ENCODE measurements around the gene CS.

The CS gene

DNA sequence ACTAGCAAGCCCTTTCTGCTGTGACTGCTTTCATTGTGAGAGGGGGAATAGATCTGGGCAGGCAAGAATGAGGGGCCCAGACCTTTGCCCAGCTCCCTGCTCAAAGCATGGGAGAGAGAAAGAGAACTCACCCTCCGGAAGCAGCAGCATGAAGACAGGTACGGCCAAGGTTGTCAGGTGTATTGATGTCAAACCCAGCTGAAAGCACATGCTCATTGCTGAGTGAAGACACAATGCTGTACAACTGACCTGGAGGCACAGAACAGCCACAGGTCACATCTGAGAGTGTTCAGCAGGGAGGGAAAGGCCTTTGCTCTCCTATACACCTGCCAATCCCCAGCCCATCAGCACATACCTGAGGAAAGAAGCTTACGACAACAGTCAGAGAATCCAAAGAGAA is 47.5 kb downstream of the CS start:
- 0 out of 2 replicates have a peak, but pooled peaks cover 4% of the 10 kb centered on the region for H3K4me1 ChIP-seq (ENCODE audit: control insufficient read depth, insufficient read depth, low read length)
- no peaks in the 10 kb centered on the region for H3K27me3 ChIP-seq (ENCODE audit: control insufficient read depth, insufficient read depth, low read length)
- WGBS (ENCODE audit: insufficient coverage, insufficient read length): no CpG with 5 or more reads among the region's 3 CpGs
- H3K36me3 ChIP-seq (ENCODE audit: control insufficient read depth, insufficient read depth, low read length): peaks cover 38% of the 10 kb centered on the region
- DNase-seq (ENCODE audit: low read depth, low spot score): no peak
- no peak overlapping the region for H3K27ac ChIP-seq (ENCODE audit: low read length)
- H3K9me3 ChIP-seq (ENCODE audit: control insufficient read depth, insufficient read depth, low read length): no peaks in the 10 kb centered on the region
- H3K4me3 ChIP-seq (ENCODE audit: low read length): no peak overlapping the region

- no peaks in the 10 kb centered on the region for H3K4me1 ChIP-seq (ENCODE audit: control insufficient read depth, insufficient read depth, low read length)
- no CpG with 5 or more reads among the region's 8 CpGs for WGBS (ENCODE audit: insufficient coverage, insufficient read length)
- H3K4me3 ChIP-seq (ENCODE audit: low read length): no peak overlapping the region
- DNase-seq (ENCODE audit: low read depth, low spot score): no peak
- no peak overlapping the region for H3K27ac ChIP-seq (ENCODE audit: low read length)
- no peaks in the 10 kb centered on the region for H3K27me3 ChIP-seq (ENCODE audit: control insufficient read depth, insufficient read depth, low read length)
- H3K36me3 ChIP-seq (ENCODE audit: control insufficient read depth, insufficient read depth, low read length): peaks cover 50% of the 10 kb centered on the region
- H3K9me3 ChIP-seq (ENCODE audit: control insufficient read depth, insufficient read depth, low read length): no peaks in the 10 kb centered on the region
Observed at GRCh38 chr12:56248711-56249110, 51.4 kb downstream of the CS start.

DNA sequence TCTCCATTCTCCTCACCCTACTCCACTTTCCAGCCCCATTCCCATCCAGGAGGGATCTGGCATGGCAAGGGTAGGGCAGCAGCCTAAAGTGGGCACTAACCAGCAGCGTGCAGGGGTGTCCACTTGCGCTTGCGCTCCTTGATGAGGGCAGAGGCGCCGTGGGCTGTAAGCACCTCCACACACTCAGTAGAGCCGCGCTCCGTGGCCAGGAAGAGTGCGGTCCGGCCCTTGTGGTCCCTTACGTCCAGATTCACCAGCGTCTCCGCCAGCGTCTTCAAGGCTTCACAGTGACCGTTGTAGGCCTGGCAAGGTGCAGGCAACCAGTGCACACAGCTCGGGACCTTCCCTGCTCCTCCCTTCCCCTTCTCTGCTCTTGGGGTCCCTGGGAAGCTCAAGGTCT is 52.2 kb downstream of the CS start:
- no peaks in the 10 kb centered on the region for H3K4me1 ChIP-seq (ENCODE audit: control insufficient read depth, insufficient read depth, low read length)
- peaks cover 54% of the 10 kb centered on the region for H3K36me3 ChIP-seq (ENCODE audit: control insufficient read depth, insufficient read depth, low read length)
- WGBS (ENCODE audit: insufficient coverage, insufficient read length): no CpG with 5 or more reads among the region's 16 CpGs

GRCh38 chr12:56244494-56244893 is 55.6 kb downstream of the CS start:
- Histone ChIP-seq H3K9me3 (ENCODE audit: control insufficient read depth, insufficient read depth, low read length) (no peaks in the 10 kb centered on the region), H3K36me3 (ENCODE audit: control insufficient read depth, insufficient read depth, low read length) (peaks cover 52% of the 10 kb centered on the region), H3K4me3 (ENCODE audit: low read length) (no peak overlapping the region), H3K4me1 (ENCODE audit: control insufficient read depth, insufficient read depth, low read length) (no peaks in the 10 kb centered on the region), H3K27ac (ENCODE audit: low read length) (no peak overlapping the region), H3K27me3 (ENCODE audit: control insufficient read depth, insufficient read depth, low read length) (no peaks in the 10 kb centered on the region)
- no CpG with 5 or more reads among the region's 14 CpGs for WGBS (ENCODE audit: insufficient coverage, insufficient read length)
- no peak for DNase-seq (ENCODE audit: low read depth, low spot score)

More for the DNA sequence above, 52.2 kb downstream of the CS start:
- Histone ChIP-seq H3K9me3 (ENCODE audit: control insufficient read depth, insufficient read depth, low read length) (no peaks in the 10 kb centered on the region), H3K4me3 (ENCODE audit: low read length) (no peak overlapping the region), H3K27ac (ENCODE audit: low read length) (no peak overlapping the region), H3K27me3 (ENCODE audit: control insufficient read depth, insufficient read depth, low read length) (no peaks in the 10 kb centered on the region)
- no peak for DNase-seq (ENCODE audit: low read depth, low spot score)

- H3K4me1 ChIP-seq (ENCODE audit: control insufficient read depth, insufficient read depth, low read length): no peaks in the 10 kb centered on the region
- DNase-seq (ENCODE audit: low read depth, low spot score): no peak
- no peak overlapping the region for H3K27ac ChIP-seq (ENCODE audit: low read length)
- H3K27me3 ChIP-seq (ENCODE audit: control insufficient read depth, insufficient read depth, low read length): no peaks in the 10 kb centered on the region
- WGBS (ENCODE audit: insufficient coverage, insufficient read length): no CpG with 5 or more reads among the region's 3 CpGs
- no peaks in the 10 kb centered on the region for H3K9me3 ChIP-seq (ENCODE audit: control insufficient read depth, insufficient read depth, low read length)
- H3K4me3 ChIP-seq (ENCODE audit: low read length): no peak overlapping the region
- H3K36me3 ChIP-seq (ENCODE audit: control insufficient read depth, insufficient read depth, low read length): peaks cover 49% of the 10 kb centered on the region
Observed at GRCh38 chr12:56243731-56244181, 56.4 kb downstream of the CS start.

DNA sequence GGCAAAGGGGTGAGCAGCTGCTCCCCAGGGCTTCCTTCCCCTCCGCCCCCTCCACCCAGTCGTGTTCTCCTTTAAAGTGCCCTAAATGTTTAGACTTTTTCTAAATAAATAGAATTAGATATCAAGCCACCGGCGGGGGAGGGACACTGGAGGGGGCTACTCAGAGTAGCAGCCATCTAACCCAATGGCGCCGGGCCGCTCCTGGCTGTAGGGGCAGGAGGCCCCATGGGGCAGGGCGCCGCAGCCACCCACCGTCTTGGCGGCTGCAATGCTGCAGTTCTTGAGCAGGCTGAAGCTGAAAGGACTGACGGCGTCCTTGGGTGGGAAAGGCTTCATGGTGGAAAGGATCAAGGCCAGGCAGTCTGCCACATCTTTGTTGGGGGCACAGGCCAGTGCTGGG is 57.1 kb downstream of the CS start:
- WGBS (ENCODE audit: insufficient coverage, insufficient read length): no CpG with 5 or more reads among the region's 13 CpGs
- Histone ChIP-seq H3K4me1 (ENCODE audit: control insufficient read depth, insufficient read depth, low read length) (0 out of 2 replicates have a peak, but pooled peaks cover 1% of the 10 kb centered on the region), H3K36me3 (ENCODE audit: control insufficient read depth, insufficient read depth, low read length) (peaks cover 43% of the 10 kb centered on the region)

GRCh38 chr12:56241424-56242303 is 58.5 kb downstream of the CS start:
- Histone ChIP-seq H3K27me3 (ENCODE audit: control insufficient read depth, insufficient read depth, low read length) (no peaks in the 10 kb centered on the region), H3K27ac (ENCODE audit: low read length) (no peak overlapping the region), H3K36me3 (ENCODE audit: control insufficient read depth, insufficient read depth, low read length) (peaks cover 35% of the 10 kb centered on the region), H3K4me1 (ENCODE audit: control insufficient read depth, insufficient read depth, low read length) (0 out of 2 replicates have a peak, but pooled peaks cover 1% of the 10 kb centered on the region), H3K9me3 (ENCODE audit: control insufficient read depth, insufficient read depth, low read length) (no peaks in the 10 kb centered on the region), H3K4me3 (ENCODE audit: low read length) (no peak overlapping the region)
- WGBS (ENCODE audit: insufficient coverage, insufficient read length): no CpG with 5 or more reads among the region's 9 CpGs
- DNase-seq (ENCODE audit: low read depth, low spot score): no peak

More for the DNA sequence above, 57.1 kb downstream of the CS start:
- H3K9me3 ChIP-seq (ENCODE audit: control insufficient read depth, insufficient read depth, low read length): no peaks in the 10 kb centered on the region
- H3K4me3 ChIP-seq (ENCODE audit: low read length): no peak overlapping the region
- no peaks in the 10 kb centered on the region for H3K27me3 ChIP-seq (ENCODE audit: control insufficient read depth, insufficient read depth, low read length)
- DNase-seq (ENCODE audit: low read depth, low spot score): no peak
- no peak overlapping the region for H3K27ac ChIP-seq (ENCODE audit: low read length)

GRCh38 chr12:56237552-56237951 is 62.6 kb downstream of the CS start:
- DNase-seq (ENCODE audit: low read depth, low spot score): no peak
- Histone ChIP-seq H3K4me1 (ENCODE audit: control insufficient read depth, insufficient read depth, low read length) (0 out of 2 replicates have a peak, but pooled peaks cover 1% of the 10 kb centered on the region), H3K36me3 (ENCODE audit: control insufficient read depth, insufficient read depth, low read length) (peaks cover 9% of the 10 kb centered on the region; the same call in 1 of the 2 replicates)

DNA sequence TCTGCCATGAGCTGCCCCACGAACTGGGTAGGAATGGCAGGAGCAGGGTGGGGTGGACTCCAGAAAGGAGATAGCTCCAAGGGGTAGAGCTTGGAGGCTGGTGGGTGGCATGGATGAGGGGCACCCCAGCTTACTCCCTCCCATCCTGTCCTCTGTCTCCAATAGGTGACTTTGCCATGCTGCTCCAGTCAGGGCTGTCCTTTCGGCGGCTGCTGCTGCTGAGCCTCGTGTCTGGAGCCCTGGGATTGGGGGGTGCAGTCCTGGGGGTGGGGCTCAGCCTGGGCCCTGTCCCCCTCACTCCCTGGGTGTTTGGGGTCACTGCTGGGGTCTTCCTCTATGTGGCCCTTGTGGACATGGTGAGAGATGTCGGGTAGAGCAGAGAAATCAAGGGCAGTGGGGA is 63.1 kb downstream of the CS start:
- no CpG with 5 or more reads among the region's 5 CpGs for WGBS (ENCODE audit: insufficient coverage, insufficient read length)
- Histone ChIP-seq H3K27ac (ENCODE audit: low read length) (no peak overlapping the region), H3K4me3 (ENCODE audit: low read length) (no peak overlapping the region), H3K4me1 (ENCODE audit: control insufficient read depth, insufficient read depth, low read length) (0 out of 2 replicates have a peak, but pooled peaks cover 1% of the 10 kb centered on the region), H3K36me3 (ENCODE audit: control insufficient read depth, insufficient read depth, low read length) (peaks cover 7% of the 10 kb centered on the region; the same call in 1 of the 2 replicates), H3K9me3 (ENCODE audit: control insufficient read depth, insufficient read depth, low read length) (no peaks in the 10 kb centered on the region), H3K27me3 (ENCODE audit: control insufficient read depth, insufficient read depth, low read length) (no peaks in the 10 kb centered on the region)
- DNase-seq (ENCODE audit: low read depth, low spot score): no peak

More at GRCh38 chr12:56237552-56237951, 62.6 kb downstream of the CS start:
- no peaks in the 10 kb centered on the region for H3K9me3 ChIP-seq (ENCODE audit: control insufficient read depth, insufficient read depth, low read length)
- H3K27ac ChIP-seq (ENCODE audit: low read length): no peak overlapping the region
- WGBS (ENCODE audit: insufficient coverage, insufficient read length): no CpG with 5 or more reads among the region's 11 CpGs
- no peak overlapping the region for H3K4me3 ChIP-seq (ENCODE audit: low read length)
- no peaks in the 10 kb centered on the region for H3K27me3 ChIP-seq (ENCODE audit: control insufficient read depth, insufficient read depth, low read length)

GRCh38 chr12:56236091-56236490 is 64.0 kb downstream of the CS start:
- no peaks in the 10 kb centered on the region for H3K27me3 ChIP-seq (ENCODE audit: control insufficient read depth, insufficient read depth, low read length)
- no peak overlapping the region for H3K4me3 ChIP-seq (ENCODE audit: low read length)
- WGBS (ENCODE audit: insufficient coverage, insufficient read length): no CpG with 5 or more reads among the region's 6 CpGs
- no peaks in the 10 kb centered on the region for H3K36me3 ChIP-seq (ENCODE audit: control insufficient read depth, insufficient read depth, low read length)
- 0 out of 2 replicates have a peak, but pooled peaks cover 1% of the 10 kb centered on the region for H3K4me1 ChIP-seq (ENCODE audit: control insufficient read depth, insufficient read depth, low read length)
- DNase-seq (ENCODE audit: low read depth, low spot score): no peak
- no peak overlapping the region for H3K27ac ChIP-seq (ENCODE audit: low read length)
- H3K9me3 ChIP-seq (ENCODE audit: control insufficient read depth, insufficient read depth, low read length): no peaks in the 10 kb centered on the region
